ENCODE data around the gene WDFY4.

WDFY4 gene

GRCh38 chr10:48968036-48968435 is 283.4 kb downstream of the WDFY4 start:
- no peak for TF ChIP-seq POLR2AphosphoS5 (IDR thresholded peaks at IDR 0.05; ENCODE audit: low read depth, low read length)
- TF ChIP-seq REST (IDR thresholded peaks at IDR 0.05; ENCODE audit: insufficient read depth in 1 of 2, low read depth in 2 of 2, low read length in 2 of 2), result no peak
- no peak for TF ChIP-seq TAF1 (IDR thresholded peaks at IDR 0.05; ENCODE audit: borderline replicate concordance, insufficient read depth, low read length)
- TF ChIP-seq FOXP2 (optimal IDR thresholded peaks at IDR 0.05; ENCODE audit: borderline replicate concordance, extremely low read depth, extremely low read length, insufficient read depth), result no peak
- TF ChIP-seq SIN3A (IDR thresholded peaks at IDR 0.05; ENCODE audit: borderline replicate concordance, insufficient read depth, low read length), result no peak

GRCh38 chr10:48970046-48970445 is 285.4 kb downstream of the WDFY4 start:
- TF ChIP-seq SIN3A (IDR thresholded peaks at IDR 0.05; ENCODE audit: borderline replicate concordance, insufficient read depth, low read length), result no peak
- no peak for TF ChIP-seq TAF1 (IDR thresholded peaks at IDR 0.05; ENCODE audit: borderline replicate concordance, insufficient read depth, low read length)
- TF ChIP-seq POLR2AphosphoS5 (IDR thresholded peaks at IDR 0.05; ENCODE audit: low read depth, low read length), result no peak
- TF ChIP-seq FOXP2 (optimal IDR thresholded peaks at IDR 0.05; ENCODE audit: borderline replicate concordance, extremely low read depth, extremely low read length, insufficient read depth), result no peak
- no peak for TF ChIP-seq REST (IDR thresholded peaks at IDR 0.05; ENCODE audit: insufficient read depth in 1 of 2, low read depth in 2 of 2, low read length in 2 of 2)

DNA sequence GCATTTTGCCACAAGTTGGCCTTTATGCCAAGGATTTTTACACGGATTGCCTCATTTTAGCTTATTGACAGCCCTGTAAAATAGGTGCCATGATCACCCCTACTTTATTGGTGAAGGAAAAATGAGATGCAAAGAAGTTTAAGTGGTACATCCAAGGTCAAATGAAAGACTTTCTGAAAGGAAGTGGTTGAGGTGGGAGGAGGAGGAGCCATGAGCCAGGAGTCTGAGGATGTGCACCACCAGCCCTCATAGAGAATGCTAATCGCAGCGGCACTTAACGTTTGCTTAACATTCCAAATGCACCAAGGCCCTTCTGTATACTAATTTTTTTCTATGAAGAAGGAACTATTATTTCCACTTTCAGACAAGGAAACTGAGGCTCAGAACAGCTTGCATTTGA is 286.0 kb downstream of the WDFY4 start:
- TF ChIP-seq SIN3A (IDR thresholded peaks at IDR 0.05; ENCODE audit: borderline replicate concordance, insufficient read depth, low read length) (no peak), REST (IDR thresholded peaks at IDR 0.05; ENCODE audit: insufficient read depth in 1 of 2, low read depth in 2 of 2, low read length in 2 of 2) (no peak), TAF1 (IDR thresholded peaks at IDR 0.05; ENCODE audit: borderline replicate concordance, insufficient read depth, low read length) (no peak), FOXP2 (optimal IDR thresholded peaks at IDR 0.05; ENCODE audit: borderline replicate concordance, extremely low read depth, extremely low read length, insufficient read depth) (no peak), POLR2AphosphoS5 (IDR thresholded peaks at IDR 0.05; ENCODE audit: low read depth, low read length) (no peak)

GRCh38 chr10:48973065-48973464 is 288.4 kb downstream of the WDFY4 start:
- TF ChIP-seq TAF1 (IDR thresholded peaks at IDR 0.05; ENCODE audit: borderline replicate concordance, insufficient read depth, low read length), result no peak
- no peak for TF ChIP-seq POLR2AphosphoS5 (IDR thresholded peaks at IDR 0.05; ENCODE audit: low read depth, low read length)
- no peak for TF ChIP-seq REST (IDR thresholded peaks at IDR 0.05; ENCODE audit: insufficient read depth in 1 of 2, low read depth in 2 of 2, low read length in 2 of 2)
- no peak for TF ChIP-seq FOXP2 (optimal IDR thresholded peaks at IDR 0.05; ENCODE audit: borderline replicate concordance, extremely low read depth, extremely low read length, insufficient read depth)
- no peak for TF ChIP-seq SIN3A (IDR thresholded peaks at IDR 0.05; ENCODE audit: borderline replicate concordance, insufficient read depth, low read length)
